ENCODE measurements around the gene LEF1.

Gene LEF1

DNA sequence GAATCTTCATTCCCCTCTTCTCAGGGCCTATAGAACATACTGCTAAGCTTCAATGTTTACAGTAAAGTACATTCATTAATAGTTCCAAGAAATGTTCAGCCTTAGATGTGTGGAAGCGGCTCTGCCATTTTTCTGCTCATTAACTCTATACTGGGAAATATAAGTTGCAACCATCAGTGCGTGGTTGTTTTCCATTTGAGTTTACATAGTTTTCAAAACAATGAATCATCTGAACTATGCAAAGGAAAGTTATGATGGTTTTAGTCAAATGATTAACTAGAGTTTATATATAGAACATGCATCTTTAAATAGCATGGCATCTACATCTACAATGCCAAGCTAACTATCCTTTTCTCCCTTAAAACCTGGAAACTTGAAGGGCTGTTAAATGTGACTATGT lies 29.6 kb downstream of the LEF1 start:
- Histone ChIP-seq H3K4me1 (ENCODE audit: control insufficient read depth in 1 of 2, insufficient read depth in 2 of 2, low read length in 2 of 2) (no peaks in the 10 kb centered on the region), H3K4me3 (ENCODE audit: low read depth in 1 of 2, low read length in 2 of 2) (no peak overlapping the region), H3K27me3 (ENCODE audit: control insufficient read depth in 1 of 2, insufficient read depth in 2 of 2, low read length in 2 of 2) (no peaks in the 10 kb centered on the region), H3K9me3 (ENCODE audit: control insufficient read depth in 1 of 2, low read length in 2 of 2) (no peaks in the 10 kb centered on the region), H3K9ac (ENCODE audit: low read depth in 1 of 2, low read length in 2 of 2) (no peak overlapping the region), H3K36me3 (ENCODE audit: control insufficient read depth in 1 of 2, insufficient read depth in 2 of 2, low read length in 2 of 2) (no peaks in the 10 kb centered on the region), H3K27ac (ENCODE audit: low read depth, low read length) (no peak overlapping the region)

DNA sequence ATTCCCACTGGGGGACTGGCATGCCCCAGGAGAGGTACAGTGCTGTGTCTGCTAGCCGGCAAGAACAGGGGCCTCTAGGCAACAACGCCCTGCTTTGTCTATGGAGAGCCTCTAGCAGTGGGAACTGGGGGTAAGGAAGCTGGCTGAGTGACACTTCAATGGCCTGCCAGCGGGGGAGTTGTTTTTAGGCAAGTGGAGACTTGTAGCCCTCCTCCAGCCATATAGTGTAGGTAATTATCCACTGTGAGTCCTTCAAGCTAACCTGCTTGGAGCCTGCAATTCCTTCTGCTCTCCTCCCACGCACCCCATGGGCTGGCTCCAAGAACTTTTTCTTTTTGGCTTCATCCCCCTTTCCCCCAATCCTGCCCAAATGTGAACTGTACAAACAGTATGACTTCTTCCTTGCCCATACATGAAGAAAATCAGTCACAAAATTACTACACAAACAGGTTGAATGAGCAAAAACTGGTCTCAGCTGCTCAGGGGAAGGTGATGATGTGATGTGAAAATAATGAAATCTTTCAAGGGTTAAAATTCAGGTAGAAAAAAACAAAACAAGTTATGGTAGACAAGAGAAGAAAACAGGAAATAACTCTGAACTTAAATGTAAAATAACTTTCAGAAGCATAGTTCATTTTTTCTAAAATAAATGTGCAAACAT lies 33.1 kb downstream of the LEF1 start:
- Histone ChIP-seq H3K9ac (ENCODE audit: low read depth in 1 of 2, low read length in 2 of 2) (no peak overlapping the region), H3K9me3 (ENCODE audit: control insufficient read depth in 1 of 2, low read length in 2 of 2) (no peaks in the 10 kb centered on the region), H3K36me3 (ENCODE audit: control insufficient read depth in 1 of 2, insufficient read depth in 2 of 2, low read length in 2 of 2) (no peaks in the 10 kb centered on the region), H3K27me3 (ENCODE audit: control insufficient read depth in 1 of 2, insufficient read depth in 2 of 2, low read length in 2 of 2) (no peaks in the 10 kb centered on the region), H3K4me3 (ENCODE audit: low read depth in 1 of 2, low read length in 2 of 2) (no peak overlapping the region), H3K4me1 (ENCODE audit: control insufficient read depth in 1 of 2, insufficient read depth in 2 of 2, low read length in 2 of 2) (no peaks in the 10 kb centered on the region), H3K27ac (ENCODE audit: low read depth, low read length) (no peak overlapping the region)

DNA sequence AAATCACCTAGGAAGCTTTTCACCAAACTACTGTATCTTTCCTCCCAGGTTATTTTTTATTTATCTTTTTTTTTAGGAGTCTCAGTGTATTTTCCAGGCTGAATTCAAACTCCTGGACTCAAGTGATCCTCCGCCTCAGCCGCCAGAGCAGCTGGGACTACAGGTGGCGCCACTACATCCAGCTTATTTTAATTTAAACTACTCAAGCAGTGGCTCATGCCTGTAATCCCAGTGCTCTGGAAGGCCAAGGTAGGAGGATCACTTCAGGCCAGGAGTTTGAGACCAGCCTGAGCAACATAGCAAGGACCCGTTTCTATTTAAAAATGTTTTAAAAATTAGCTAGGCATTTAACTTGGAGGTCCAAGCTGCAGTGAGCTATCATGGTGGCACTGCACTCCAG lies 37.8 kb downstream of the LEF1 start:
- H3K4me3 ChIP-seq (ENCODE audit: low read depth in 1 of 2, low read length in 2 of 2): no peak overlapping the region
- no peak overlapping the region for H3K9ac ChIP-seq (ENCODE audit: low read depth in 1 of 2, low read length in 2 of 2)
- H3K27ac ChIP-seq (ENCODE audit: low read depth, low read length): no peak overlapping the region
- no peaks in the 10 kb centered on the region for H3K27me3 ChIP-seq (ENCODE audit: control insufficient read depth in 1 of 2, insufficient read depth in 2 of 2, low read length in 2 of 2)
- no peaks in the 10 kb centered on the region for H3K4me1 ChIP-seq (ENCODE audit: control insufficient read depth in 1 of 2, insufficient read depth in 2 of 2, low read length in 2 of 2)
- no peaks in the 10 kb centered on the region for H3K36me3 ChIP-seq (ENCODE audit: control insufficient read depth in 1 of 2, insufficient read depth in 2 of 2, low read length in 2 of 2)
- H3K9me3 ChIP-seq (ENCODE audit: control insufficient read depth in 1 of 2, low read length in 2 of 2): no peaks in the 10 kb centered on the region

DNA sequence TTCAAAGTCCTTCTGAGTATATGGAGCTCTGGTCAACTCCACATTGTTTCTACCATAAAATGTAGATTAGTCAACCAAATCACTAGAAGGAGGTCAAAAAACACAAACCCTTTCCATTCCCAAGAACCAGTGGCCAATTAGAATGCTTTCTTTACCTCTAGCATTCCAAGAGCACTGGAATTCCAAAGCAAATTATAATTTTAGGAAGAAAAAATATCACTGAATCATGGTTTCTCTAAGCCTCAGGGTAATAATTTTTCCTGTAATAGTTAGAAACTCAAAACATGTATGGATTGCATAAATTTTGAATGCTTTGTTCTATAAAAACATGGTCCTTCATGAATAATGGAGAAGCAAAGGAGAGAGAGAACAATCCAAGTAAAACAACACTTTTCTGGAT lies 39.5 kb downstream of the LEF1 start:
- no peaks in the 10 kb centered on the region for H3K4me1 ChIP-seq (ENCODE audit: control insufficient read depth in 1 of 2, insufficient read depth in 2 of 2, low read length in 2 of 2)
- H3K9me3 ChIP-seq (ENCODE audit: control insufficient read depth in 1 of 2, low read length in 2 of 2): no peaks in the 10 kb centered on the region
- no peaks in the 10 kb centered on the region for H3K36me3 ChIP-seq (ENCODE audit: control insufficient read depth in 1 of 2, insufficient read depth in 2 of 2, low read length in 2 of 2)
- no peak overlapping the region for H3K27ac ChIP-seq (ENCODE audit: low read depth, low read length)
- H3K4me3 ChIP-seq (ENCODE audit: low read depth in 1 of 2, low read length in 2 of 2): no peak overlapping the region
- H3K9ac ChIP-seq (ENCODE audit: low read depth in 1 of 2, low read length in 2 of 2): no peak overlapping the region
- H3K27me3 ChIP-seq (ENCODE audit: control insufficient read depth in 1 of 2, insufficient read depth in 2 of 2, low read length in 2 of 2): no peaks in the 10 kb centered on the region

DNA sequence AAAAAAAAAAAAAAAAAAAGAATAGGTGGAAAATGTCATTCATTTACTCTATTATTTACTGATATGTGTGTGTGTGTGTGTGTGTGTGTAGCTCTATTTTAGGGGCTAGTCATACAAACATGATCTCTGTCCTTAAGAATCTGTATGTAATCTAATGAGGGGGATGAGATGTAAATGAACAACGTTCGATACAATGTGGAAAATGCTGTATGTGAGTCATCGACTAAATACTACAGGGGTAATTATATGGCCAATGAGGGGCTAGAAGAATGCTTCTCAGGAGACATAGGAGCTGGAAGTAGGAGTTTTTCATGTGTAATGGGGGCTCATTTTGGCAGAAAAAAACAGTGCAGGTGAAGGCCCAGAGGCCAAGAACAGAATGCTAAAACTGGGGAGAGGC lies 41.9 kb downstream of the LEF1 start:
- Histone ChIP-seq H3K9ac (ENCODE audit: low read depth in 1 of 2, low read length in 2 of 2) (no peak overlapping the region), H3K4me1 (ENCODE audit: control insufficient read depth in 1 of 2, insufficient read depth in 2 of 2, low read length in 2 of 2) (no peaks in the 10 kb centered on the region)

DNA sequence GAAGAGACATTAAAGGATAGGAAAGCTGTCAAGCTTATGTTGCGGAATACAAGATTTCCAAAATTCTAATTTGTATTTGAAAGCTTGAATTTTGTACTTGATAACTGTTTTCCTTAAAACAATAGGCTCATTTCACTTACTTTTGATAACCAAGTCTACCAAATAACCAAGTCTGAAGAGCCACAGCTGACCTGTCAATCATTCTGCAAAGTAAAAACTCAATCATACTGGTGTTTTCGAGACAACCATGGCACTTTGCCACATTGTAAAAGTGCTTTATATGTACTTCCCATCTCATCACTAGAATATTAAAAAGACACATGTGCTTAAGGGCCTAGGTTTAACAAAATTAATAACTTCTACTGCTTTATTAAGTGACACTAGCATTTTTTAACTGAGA lies 47.9 kb downstream of the LEF1 start:
- Histone ChIP-seq H3K9ac (ENCODE audit: low read depth in 1 of 2, low read length in 2 of 2) (no peak overlapping the region), H3K27ac (ENCODE audit: low read depth, low read length) (no peak overlapping the region), H3K4me3 (ENCODE audit: low read depth in 1 of 2, low read length in 2 of 2) (no peak overlapping the region), H3K9me3 (ENCODE audit: control insufficient read depth in 1 of 2, low read length in 2 of 2) (no peaks in the 10 kb centered on the region), H3K36me3 (ENCODE audit: control insufficient read depth in 1 of 2, insufficient read depth in 2 of 2, low read length in 2 of 2) (no peaks in the 10 kb centered on the region), H3K27me3 (ENCODE audit: control insufficient read depth in 1 of 2, insufficient read depth in 2 of 2, low read length in 2 of 2) (no peaks in the 10 kb centered on the region), H3K4me1 (ENCODE audit: control insufficient read depth in 1 of 2, insufficient read depth in 2 of 2, low read length in 2 of 2) (no peaks in the 10 kb centered on the region)

More for the DNA sequence above, 41.9 kb downstream of the LEF1 start:
- Histone ChIP-seq H3K36me3 (ENCODE audit: control insufficient read depth in 1 of 2, insufficient read depth in 2 of 2, low read length in 2 of 2) (no peaks in the 10 kb centered on the region), H3K27me3 (ENCODE audit: control insufficient read depth in 1 of 2, insufficient read depth in 2 of 2, low read length in 2 of 2) (no peaks in the 10 kb centered on the region), H3K4me3 (ENCODE audit: low read depth in 1 of 2, low read length in 2 of 2) (no peak overlapping the region), H3K27ac (ENCODE audit: low read depth, low read length) (no peak overlapping the region), H3K9me3 (ENCODE audit: control insufficient read depth in 1 of 2, low read length in 2 of 2) (no peaks in the 10 kb centered on the region)

DNA sequence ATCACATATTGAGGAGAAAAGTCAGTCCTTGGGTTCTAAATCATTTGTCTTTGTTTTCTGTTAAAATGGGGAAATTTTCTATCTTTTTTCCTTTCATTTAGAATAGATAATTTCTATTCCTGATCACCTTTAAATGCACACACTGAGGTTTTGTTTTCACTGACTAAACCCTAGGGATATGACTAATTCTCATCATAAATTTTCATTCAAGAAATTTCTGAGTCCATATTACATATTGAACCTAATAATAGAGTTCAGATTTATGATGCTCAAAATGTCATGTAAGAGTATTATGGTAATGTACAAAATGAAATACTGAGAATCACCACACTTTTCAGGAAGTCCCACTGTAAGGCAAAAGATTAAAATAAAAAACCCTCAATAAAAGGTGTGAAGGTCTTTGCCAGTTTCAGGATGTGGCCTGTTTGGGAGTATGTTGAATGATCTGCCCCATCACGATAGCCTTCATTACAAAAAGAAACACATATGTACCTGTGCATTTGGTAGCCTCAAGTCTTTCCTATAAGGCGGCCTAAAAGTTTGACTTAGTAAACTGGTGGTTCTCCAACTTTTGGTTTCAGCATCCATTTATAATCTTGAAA lies 49.4 kb downstream of the LEF1 start:
- Histone ChIP-seq H3K9ac (ENCODE audit: low read depth in 1 of 2, low read length in 2 of 2) (no peak overlapping the region), H3K27ac (ENCODE audit: low read depth, low read length) (no peak overlapping the region), H3K4me3 (ENCODE audit: low read depth in 1 of 2, low read length in 2 of 2) (no peak overlapping the region), H3K9me3 (ENCODE audit: control insufficient read depth in 1 of 2, low read length in 2 of 2) (no peaks in the 10 kb centered on the region), H3K36me3 (ENCODE audit: control insufficient read depth in 1 of 2, insufficient read depth in 2 of 2, low read length in 2 of 2) (no peaks in the 10 kb centered on the region), H3K27me3 (ENCODE audit: control insufficient read depth in 1 of 2, insufficient read depth in 2 of 2, low read length in 2 of 2) (no peaks in the 10 kb centered on the region), H3K4me1 (ENCODE audit: control insufficient read depth in 1 of 2, insufficient read depth in 2 of 2, low read length in 2 of 2) (no peaks in the 10 kb centered on the region)

DNA sequence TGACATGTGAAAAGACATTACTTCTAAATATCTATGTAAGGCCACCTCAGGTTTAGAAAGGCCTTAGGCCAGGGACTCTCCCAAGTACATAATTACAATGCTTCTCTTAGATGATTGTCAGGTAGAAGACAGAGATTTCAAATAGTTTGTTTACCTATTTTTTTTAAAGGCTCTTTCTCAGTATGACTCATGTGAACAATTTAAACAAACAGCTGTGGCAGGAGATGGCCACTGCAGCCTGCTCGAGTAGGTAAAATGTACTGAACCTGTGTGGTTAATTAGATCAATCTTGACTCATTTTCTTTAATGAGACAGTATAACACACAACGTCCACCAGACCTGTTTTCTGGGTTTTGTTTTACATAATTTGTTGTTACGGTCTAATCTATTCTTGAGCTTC lies 50.2 kb downstream of the LEF1 start:
- Histone ChIP-seq H3K9ac (ENCODE audit: low read depth in 1 of 2, low read length in 2 of 2) (no peak overlapping the region), H3K9me3 (ENCODE audit: control insufficient read depth in 1 of 2, low read length in 2 of 2) (no peaks in the 10 kb centered on the region), H3K27ac (ENCODE audit: low read depth, low read length) (no peak overlapping the region), H3K36me3 (ENCODE audit: control insufficient read depth in 1 of 2, insufficient read depth in 2 of 2, low read length in 2 of 2) (no peaks in the 10 kb centered on the region), H3K4me1 (ENCODE audit: control insufficient read depth in 1 of 2, insufficient read depth in 2 of 2, low read length in 2 of 2) (no peaks in the 10 kb centered on the region), H3K27me3 (ENCODE audit: control insufficient read depth in 1 of 2, insufficient read depth in 2 of 2, low read length in 2 of 2) (no peaks in the 10 kb centered on the region), H3K4me3 (ENCODE audit: low read depth in 1 of 2, low read length in 2 of 2) (no peak overlapping the region)

DNA sequence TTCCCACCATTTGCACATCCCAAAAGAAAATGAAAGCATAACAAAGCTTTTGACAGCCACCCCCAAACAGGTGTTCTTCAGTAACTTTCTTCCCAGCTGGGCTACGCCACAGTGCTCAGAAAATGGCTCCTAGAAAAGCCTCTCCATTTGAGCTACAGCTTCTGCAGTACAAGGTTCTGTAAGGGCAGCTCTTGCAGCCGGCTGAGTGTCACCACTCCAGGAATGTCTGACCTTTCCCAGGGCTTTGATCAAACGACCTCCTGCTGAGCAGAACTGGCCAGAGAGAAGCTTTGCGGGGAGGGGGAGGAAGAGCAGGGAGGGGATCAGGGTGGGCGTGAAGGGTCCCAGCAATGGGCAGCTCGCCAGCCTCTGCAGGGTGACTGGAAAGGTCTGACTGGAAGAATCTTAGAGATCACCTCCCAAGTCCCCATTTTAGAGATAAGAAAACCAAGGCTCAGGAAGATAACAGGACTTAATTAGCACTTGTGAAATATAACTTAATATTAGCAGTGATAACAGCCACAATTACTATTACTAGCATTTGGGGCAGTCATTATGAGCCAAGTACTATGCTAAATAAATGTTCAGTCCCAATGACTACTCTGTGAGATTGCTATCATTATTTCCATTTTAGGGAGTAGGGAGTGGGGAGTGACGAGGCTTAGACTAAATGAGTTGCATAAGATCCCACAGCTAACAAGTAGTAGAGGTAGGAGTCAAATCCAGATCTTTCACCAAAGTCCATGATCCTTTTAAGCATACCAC lies 51.1 kb downstream of the LEF1 start:
- Histone ChIP-seq H3K36me3 (ENCODE audit: control insufficient read depth in 1 of 2, insufficient read depth in 2 of 2, low read length in 2 of 2) (no peaks in the 10 kb centered on the region), H3K27me3 (ENCODE audit: control insufficient read depth in 1 of 2, insufficient read depth in 2 of 2, low read length in 2 of 2) (no peaks in the 10 kb centered on the region), H3K27ac (ENCODE audit: low read depth, low read length) (no peak overlapping the region), H3K9ac (ENCODE audit: low read depth in 1 of 2, low read length in 2 of 2) (no peak overlapping the region), H3K4me1 (ENCODE audit: control insufficient read depth in 1 of 2, insufficient read depth in 2 of 2, low read length in 2 of 2) (no peaks in the 10 kb centered on the region), H3K4me3 (ENCODE audit: low read depth in 1 of 2, low read length in 2 of 2) (no peak overlapping the region), H3K9me3 (ENCODE audit: control insufficient read depth in 1 of 2, low read length in 2 of 2) (no peaks in the 10 kb centered on the region)

DNA sequence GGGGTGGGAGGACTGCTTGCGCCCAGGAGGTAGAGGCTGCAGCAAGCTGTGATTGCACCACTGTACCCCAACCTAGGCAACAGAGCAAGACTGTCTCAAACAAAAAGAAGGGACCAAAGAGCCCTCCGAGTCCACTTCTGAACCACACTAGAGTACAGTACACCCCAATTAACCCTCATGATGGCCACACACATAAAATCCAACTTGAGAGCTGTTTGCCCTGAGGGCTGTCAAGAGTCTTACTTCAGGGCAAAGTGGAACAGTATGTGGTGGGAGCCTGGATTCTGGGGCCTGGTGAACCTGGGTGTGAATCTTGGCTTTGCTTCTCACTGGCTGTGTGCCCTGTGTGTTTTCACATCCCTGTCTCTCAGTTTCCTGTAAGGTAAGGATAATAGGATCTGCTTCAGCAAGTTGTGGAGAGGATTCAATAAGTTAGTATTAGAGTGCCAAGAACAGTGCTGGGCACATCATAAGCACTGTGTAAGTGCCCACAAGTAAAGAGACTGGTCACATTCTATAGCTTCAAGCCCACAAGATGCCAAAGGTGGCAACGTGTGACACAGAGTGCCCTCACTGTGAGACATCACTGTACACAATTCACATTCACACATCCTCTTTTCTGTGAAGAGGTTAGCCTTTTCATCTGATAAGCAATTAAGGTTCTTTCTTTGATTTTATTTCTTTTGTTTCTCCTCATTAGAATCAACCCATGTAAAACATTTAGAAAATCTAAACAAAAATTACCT lies 52.1 kb downstream of the LEF1 start:
- Histone ChIP-seq H3K9ac (ENCODE audit: low read depth in 1 of 2, low read length in 2 of 2) (no peak overlapping the region), H3K9me3 (ENCODE audit: control insufficient read depth in 1 of 2, low read length in 2 of 2) (no peaks in the 10 kb centered on the region), H3K27ac (ENCODE audit: low read depth, low read length) (no peak overlapping the region), H3K27me3 (ENCODE audit: control insufficient read depth in 1 of 2, insufficient read depth in 2 of 2, low read length in 2 of 2) (no peaks in the 10 kb centered on the region), H3K36me3 (ENCODE audit: control insufficient read depth in 1 of 2, insufficient read depth in 2 of 2, low read length in 2 of 2) (no peaks in the 10 kb centered on the region), H3K4me1 (ENCODE audit: control insufficient read depth in 1 of 2, insufficient read depth in 2 of 2, low read length in 2 of 2) (no peaks in the 10 kb centered on the region), H3K4me3 (ENCODE audit: low read depth in 1 of 2, low read length in 2 of 2) (no peak overlapping the region)

Measured in duodenal mucosa (tissue), 2 donors.